ENCODE results near the gene ARHGAP6.
"Not testable (repeated sequence)": the region's sequence is repeated elsewhere in the genome, so short reads cannot be mapped to it uniquely, and the experiment has no call there.

Gene ARHGAP6

GRCh38 chrX:11148401-11148800 is 517.3 kb downstream of the ARHGAP6 start:
- no peaks in the 10 kb centered on the region for H3K36me3 Mint-ChIP-seq
- H3K4me3 Mint-ChIP-seq, result no peak overlapping the region
- no peak for DNase-seq
- no peaks in the 10 kb centered on the region for H3K27me3 Mint-ChIP-seq
- H3K27ac Mint-ChIP-seq, result no peak overlapping the region
- CTCF ChIA-PET, result no interaction called here
- H3K4me1 Mint-ChIP-seq, result peaks cover 2% of the 10 kb centered on the region
- no peaks in the 10 kb centered on the region for H3K9me3 Mint-ChIP-seq

- no peak overlapping the region for H3K27ac Mint-ChIP-seq
- peaks cover 2% of the 10 kb centered on the region for H3K4me1 Mint-ChIP-seq
- H3K4me3 Mint-ChIP-seq, result no peak overlapping the region
- H3K27me3 Mint-ChIP-seq, result no peaks in the 10 kb centered on the region
- CTCF ChIA-PET, result no interaction called here
- no peaks in the 10 kb centered on the region for H3K9me3 Mint-ChIP-seq
- no peak for DNase-seq
- no peaks in the 10 kb centered on the region for H3K36me3 Mint-ChIP-seq
Measured at GRCh38 chrX:11146411-11146810, 519.3 kb downstream of the ARHGAP6 start.

- DNase-seq, result peak; percentile 56
- H3K27me3 Mint-ChIP-seq, result peaks cover 5% of the 10 kb centered on the region
- H3K4me1 Mint-ChIP-seq, result peaks cover 2% of the 10 kb centered on the region
- no peak overlapping the region for H3K27ac Mint-ChIP-seq
- CTCF ChIA-PET, result no interaction called here
- H3K36me3 Mint-ChIP-seq, result no peaks in the 10 kb centered on the region
- H3K4me3 Mint-ChIP-seq, result no peak overlapping the region
- no peaks in the 10 kb centered on the region for H3K9me3 Mint-ChIP-seq
Measured at GRCh38 chrX:11143931-11144678, 521.6 kb downstream of the ARHGAP6 start.

- no peak overlapping the region for H3K4me3 Mint-ChIP-seq
- H3K27me3 Mint-ChIP-seq, result peaks cover 12% of the 10 kb centered on the region
- no peaks in the 10 kb centered on the region for H3K36me3 Mint-ChIP-seq
- no peak overlapping the region for H3K27ac Mint-ChIP-seq
- CTCF ChIA-PET, result interaction anchor here (2.2 kb wide), 1 partner anchor 948 kb away, joined by 4 read pairs; no protein-coding TSS in a partner anchor
- no peak for DNase-seq
- no peaks in the 10 kb centered on the region for H3K9me3 Mint-ChIP-seq
- no peaks in the 10 kb centered on the region for H3K4me1 Mint-ChIP-seq
Measured at GRCh38 chrX:11138498-11139390, 527.0 kb downstream of the ARHGAP6 start.

- no peaks in the 10 kb centered on the region for H3K4me1 Mint-ChIP-seq
- no peak for DNase-seq
- H3K27ac Mint-ChIP-seq, result no peak overlapping the region
- no peaks in the 10 kb centered on the region for H3K9me3 Mint-ChIP-seq
- no peaks in the 10 kb centered on the region for H3K36me3 Mint-ChIP-seq
- peaks cover 12% of the 10 kb centered on the region for H3K27me3 Mint-ChIP-seq
- CTCF ChIA-PET, result interaction anchor here (0.6 to 2.2 kb wide), 3 partner anchors 14 to 947 kb away, joined by 3 to 4 read pairs (median 3); no protein-coding TSS in a partner anchor
- no peak overlapping the region for H3K4me3 Mint-ChIP-seq
Measured at GRCh38 chrX:11137543-11138139, 528.1 kb downstream of the ARHGAP6 start.

- DNase-seq, result no peak
- H3K9me3 Mint-ChIP-seq, result no peaks in the 10 kb centered on the region
- H3K36me3 Mint-ChIP-seq, result no peaks in the 10 kb centered on the region
- peaks cover 12% of the 10 kb centered on the region for H3K27me3 Mint-ChIP-seq
- H3K27ac Mint-ChIP-seq, result no peak overlapping the region
- no peaks in the 10 kb centered on the region for H3K4me1 Mint-ChIP-seq
- CTCF ChIA-PET, result interaction anchor here (1.6 to 1.8 kb wide), 2 partner anchors 945 to 947 kb away, joined by 5 to 6 read pairs; no protein-coding TSS in a partner anchor
- no peak overlapping the region for H3K4me3 Mint-ChIP-seq
Measured at GRCh38 chrX:11135564-11136185, 530.0 kb downstream of the ARHGAP6 start.

- H3K9me3 Mint-ChIP-seq, result no peaks in the 10 kb centered on the region
- no peaks in the 10 kb centered on the region for H3K27me3 Mint-ChIP-seq
- no peaks in the 10 kb centered on the region for H3K36me3 Mint-ChIP-seq
- no peak overlapping the region for H3K27ac Mint-ChIP-seq
- CTCF ChIA-PET, result no interaction called here
- H3K4me1 Mint-ChIP-seq, result no peaks in the 10 kb centered on the region
- H3K4me3 Mint-ChIP-seq, result no peak overlapping the region
- no peak for DNase-seq
Measured at GRCh38 chrX:11131146-11131545, 534.6 kb downstream of the ARHGAP6 start.

GRCh38 chrX:11130136-11130535 is 535.6 kb downstream of the ARHGAP6 start:
- no peak overlapping the region for H3K4me3 Mint-ChIP-seq
- CTCF ChIA-PET, result no interaction called here
- H3K9me3 Mint-ChIP-seq, result no peaks in the 10 kb centered on the region
- no peak for DNase-seq
- no peaks in the 10 kb centered on the region for H3K36me3 Mint-ChIP-seq
- H3K27me3 Mint-ChIP-seq, result no peaks in the 10 kb centered on the region
- H3K4me1 Mint-ChIP-seq, result no peaks in the 10 kb centered on the region
- H3K27ac Mint-ChIP-seq, result no peak overlapping the region

GRCh38 chrX:11129534-11130105 is 536.1 kb downstream of the ARHGAP6 start:
- Mint-ChIP-seq H3K27ac (no peak overlapping the region), H3K4me1 (no peaks in the 10 kb centered on the region), H3K27me3 (no peaks in the 10 kb centered on the region), H3K36me3 (no peaks in the 10 kb centered on the region), H3K9me3 (no peaks in the 10 kb centered on the region), H3K4me3 (no peak overlapping the region)
- DNase-seq, result no peak
- CTCF ChIA-PET, result no interaction called here

GRCh38 chrX:11125060-11125459 is 540.7 kb downstream of the ARHGAP6 start:
- no peak for DNase-seq
- no peak overlapping the region for H3K27ac Mint-ChIP-seq
- H3K4me1 Mint-ChIP-seq, result no peaks in the 10 kb centered on the region
- H3K9me3 Mint-ChIP-seq, result no peaks in the 10 kb centered on the region
- peaks cover 10% of the 10 kb centered on the region for H3K36me3 Mint-ChIP-seq
- no peaks in the 10 kb centered on the region for H3K27me3 Mint-ChIP-seq
- CTCF ChIA-PET, result no interaction called here
- no peak overlapping the region for H3K4me3 Mint-ChIP-seq

GRCh38 chrX:11124112-11124511 is 541.6 kb downstream of the ARHGAP6 start:
- CTCF ChIA-PET, result interaction anchor here (0.6 kb wide), 1 partner anchor 14 kb away, joined by 3 read pairs; no protein-coding TSS in a partner anchor
- H3K27ac Mint-ChIP-seq, result no peak overlapping the region
- H3K4me1 Mint-ChIP-seq, result no peaks in the 10 kb centered on the region
- H3K27me3 Mint-ChIP-seq, result no peaks in the 10 kb centered on the region
- peaks cover 12% of the 10 kb centered on the region for H3K36me3 Mint-ChIP-seq
- no peak for DNase-seq
- H3K9me3 Mint-ChIP-seq, result no peaks in the 10 kb centered on the region
- H3K4me3 Mint-ChIP-seq, result no peak overlapping the region

GRCh38 chrX:11123087-11123486 is 542.6 kb downstream of the ARHGAP6 start:
- H3K4me3 Mint-ChIP-seq, H3K9me3 Mint-ChIP-seq, H3K27ac Mint-ChIP-seq, CTCF ChIA-PET, DNase-seq, H3K27me3 Mint-ChIP-seq, H3K4me1 Mint-ChIP-seq: not testable (repeated sequence)
- H3K36me3 Mint-ChIP-seq, result peaks cover 15% of the 10 kb centered on the region

- CTCF ChIA-PET, result no interaction called here
- Mint-ChIP-seq H3K4me3 (no peak overlapping the region), H3K27me3 (no peaks in the 10 kb centered on the region), H3K27ac (no peak overlapping the region), H3K4me1 (peaks cover 3% of the 10 kb centered on the region), H3K36me3 (peaks cover 31% of the 10 kb centered on the region), H3K9me3 (no peaks in the 10 kb centered on the region)
- DNase-seq, result no peak
Measured at GRCh38 chrX:11119313-11119943, 546.3 kb downstream of the ARHGAP6 start.

Data from activated naive CD4-positive, alpha-beta T cell treated with anti-CD3 and anti-CD28 coated beads, Interleukin-2, amount 10 ng/mL, durations not matched to agents 7 days and 5 days (primary cell).